Keratinocyte (primary cell): ENCODE measurements around the gene GLT6D1. TPM values are rescaled to one million over a fixed set of nuclear protein-coding genes. Genes with fewer than 3 reads are reported as not detected.
"Not testable (repeated sequence)": the region's sequence is repeated elsewhere in the genome, so short reads cannot be mapped to it uniquely, and the experiment has no call there.

Experiments used
- DNase-seq: peaks from one replicate; pipeline ENCODE4 v3.0.0-alpha.2; 2011; ENCODE audit warnings: low read depth, missing footprints, low spot score
- FAIRE-seq: peaks from 2 replicates; lab custom pipeline; 2011; peaks lifted over from hg19 to GRCh38; lab: Jason Lieb, UNC
- H2AFZ ChIP-seq: 2 replicates; pipeline ENCODE4 v1.6.0; 2012; ENCODE audit warnings: low read length, control low read depth, inconsistent platforms; ENCODE audit not compliant: control insufficient read depth
- H3K27ac ChIP-seq: 2 replicates; pipeline ENCODE4 v1.5.1; 2011; ENCODE audit warnings: low read length; ENCODE audit not compliant: control insufficient read depth, insufficient read depth
- H3K27me3 ChIP-seq: 3 replicates; pipeline ENCODE4 v1.6.0; 2011; ENCODE audit warnings: low read length; ENCODE audit not compliant: control insufficient read depth, insufficient read depth; ENCODE audit errors: extremely low read depth
- H3K36me3 ChIP-seq, 2 experiments: 2 replicates in 1 of 2; 3 replicates in 1 of 2; pipeline ENCODE4 v1.5.1; 2011; ENCODE audit warnings: low read length in 2 of 2, mild to moderate bottlenecking in 1 of 2; ENCODE audit not compliant: control insufficient read depth in 2 of 2, insufficient read depth in 2 of 2; ENCODE audit errors: extremely low read depth in 1 of 2
- H3K4me1 ChIP-seq: 3 replicates; pipeline ENCODE4 v1.5.1; 2011; ENCODE audit warnings: low read length; ENCODE audit not compliant: control insufficient read depth, insufficient read depth; ENCODE audit errors: extremely low read depth
- H3K4me2 ChIP-seq: 3 replicates; pipeline ENCODE4 v1.6.0; 2011; ENCODE audit warnings: low read depth, low read length; ENCODE audit not compliant: control insufficient read depth, insufficient read depth; ENCODE audit errors: extremely low read depth
- H3K4me3 ChIP-seq, 3 experiments: fragments of 200-600 bp in 1 of 3; sonication (generic) in 1 of 3; 2 replicates in 2 of 3; 3 replicates in 1 of 3; pipeline ENCODE4 v1.5.1; 2011 to 2016; ENCODE audit warnings: low read length in 3 of 3, mild to moderate bottlenecking in 3 of 3, control low read depth in 2 of 3, inconsistent platforms in 1 of 3, low read depth in 1 of 3, mixed read lengths in 1 of 3, mixed run types in 1 of 3, moderate library complexity in 1 of 3; ENCODE audit not compliant: control insufficient read depth in 2 of 3, insufficient read depth in 2 of 3; ENCODE audit errors: extremely low read depth in 1 of 3
- H3K79me2 ChIP-seq: 2 replicates; pipeline ENCODE4 v1.6.0; 2012; ENCODE audit warnings: low read length; ENCODE audit not compliant: control insufficient read depth, insufficient read depth
- H3K9ac ChIP-seq: 3 replicates; pipeline ENCODE4 v1.6.0; 2011; ENCODE audit warnings: low read length; ENCODE audit not compliant: control insufficient read depth, insufficient read depth; ENCODE audit errors: extremely low read depth
- H3K9me1 ChIP-seq: 3 replicates; pipeline ENCODE4 v1.6.0; 2011; ENCODE audit warnings: low read length; ENCODE audit not compliant: control insufficient read depth, insufficient read depth; ENCODE audit errors: extremely low read depth
- H3K9me3 ChIP-seq: 2 replicates; pipeline ENCODE4 v1.5.1; 2012; ENCODE audit warnings: low read depth, low read length; ENCODE audit not compliant: control insufficient read depth
- H4K20me1 ChIP-seq: 3 replicates; pipeline ENCODE4 v1.6.0; 2011; ENCODE audit warnings: low read length; ENCODE audit not compliant: control insufficient read depth, insufficient read depth; ENCODE audit errors: extremely low read depth
- CTCF ChIP-seq, 3 experiments: IDR thresholded peaks in 1 of 3; conservative IDR thresholded peaks in 1 of 3; optimal IDR thresholded peaks in 1 of 3; 2 replicates in 2 of 3; 3 replicates in 1 of 3; pipeline versions ENCODE3 to v1.5.1; 2011; ENCODE audit warnings: low read length in 3 of 3, mild to moderate bottlenecking in 3 of 3, moderate library complexity in 2 of 3, control low read depth in 1 of 3, inconsistent platforms in 1 of 3; ENCODE audit not compliant: insufficient read depth in 2 of 3; ENCODE audit errors: extremely low read depth in 1 of 3
- EZH2 ChIP-seq: IDR thresholded peaks from one replicate; pipeline ENCODE4 v1.6.1; 2012; ENCODE audit warnings: inconsistent platforms, mild to moderate bottlenecking, low read length, moderate library complexity
- dilution Hi-C: fragments of 300-500 bp; cut with MboI; formaldehyde crosslinking; loops from one replicate; pipeline ENCODE4 v1.7.0; 2020; ENCODE audit warnings: low sequenced_read_pairs; ENCODE audit not compliant: extremely low pct_ligation_motif_present
- polyA plus RNA-seq, 5 experiments: library from polyadenylated mRNA; depleted of rRNA in 3 of 5; stranded (reverse) in 3 of 5; stranded (forward) in 1 of 5; unstranded in 1 of 5; fragments of >200 nt; gene quantifications; 1 replicate in 1 of 5; 2 replicates in 3 of 5; 3 replicates in 1 of 5; pipeline versions ENCODE4 v1.2.1 to v1.2.3, GENCODE V29; 2011 to 2012; ENCODE audit warnings: missing spikeins in 2 of 5, low read depth in 1 of 5, low replicate concordance in 1 of 5

Gene GLT6D1
- polyA plus RNA-seq, 1 donor (not counting 4 experiments of a cell fraction or from before 2014, with no cell fraction given), result not detected

DNA sequence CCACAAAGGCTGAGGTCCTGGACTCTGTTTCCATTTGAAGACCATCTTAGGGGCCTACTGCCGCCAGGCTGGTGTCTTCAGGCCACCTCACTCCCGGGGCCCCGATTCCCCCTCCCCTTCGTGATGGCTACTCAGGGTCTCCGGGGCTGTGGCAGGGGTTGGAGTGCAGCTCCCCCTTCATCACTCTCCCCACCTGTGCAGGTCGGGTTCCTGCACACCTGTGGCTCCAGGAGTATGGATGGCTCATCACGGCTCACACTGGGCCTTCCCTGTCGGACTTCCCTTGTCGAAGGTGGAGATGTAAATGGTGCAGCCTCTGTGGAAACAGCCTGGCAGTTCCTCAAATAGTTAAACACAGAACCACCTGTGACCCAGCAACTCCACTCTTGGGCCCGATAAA lies 35.6 kb upstream of the GLT6D1 start:
- no peaks in the 10 kb centered on the region for H3K9me3 ChIP-seq
- H3K4me1 ChIP-seq, result no peaks in the 10 kb centered on the region
- no peak overlapping the region for H2AFZ ChIP-seq
- H3K4me3 ChIP-seq, result no peak overlapping the region
- no peaks in the 10 kb centered on the region for H3K9me1 ChIP-seq
- no peak for DNase-seq
- no peaks in the 10 kb centered on the region for H3K36me3 ChIP-seq
- no peak overlapping the region for H3K9ac ChIP-seq
- TF ChIP-seq CTCF (optimal IDR thresholded peaks at IDR 0.05 in 1 of 3, IDR thresholded peaks at IDR 0.05 in 1 of 3, conservative IDR thresholded peaks at IDR 0.05 in 1 of 3; ENCODE audit: extremely low read depth in 1 of 3, insufficient read depth in 2 of 3, low read length in 3 of 3), result no peak
- no peak for TF ChIP-seq EZH2
- dilution Hi-C loops, result no loop called here
- no peak overlapping the region for H3K4me2 ChIP-seq
- H3K79me2 ChIP-seq, result no peaks in the 10 kb centered on the region
- no peaks in the 10 kb centered on the region for H4K20me1 ChIP-seq
- no peaks in the 10 kb centered on the region for H3K27me3 ChIP-seq
- FAIRE-seq, result no peak
- no peak overlapping the region for H3K27ac ChIP-seq

GRCh38 chr9:135673941-135674340 lies 34.6 kb upstream of the GLT6D1 start:
- no peak for FAIRE-seq
- no peak overlapping the region for H3K9ac ChIP-seq
- H4K20me1 ChIP-seq, result no peaks in the 10 kb centered on the region
- H3K9me1 ChIP-seq, result no peaks in the 10 kb centered on the region
- H3K27me3 ChIP-seq, result no peaks in the 10 kb centered on the region
- no peaks in the 10 kb centered on the region for H3K36me3 ChIP-seq
- dilution Hi-C loops, result no loop called here
- H3K9me3 ChIP-seq, result no peaks in the 10 kb centered on the region
- no peaks in the 10 kb centered on the region for H3K79me2 ChIP-seq
- H3K4me1 ChIP-seq, result no peaks in the 10 kb centered on the region
- H3K4me2 ChIP-seq, result no peak overlapping the region
- no peak overlapping the region for H2AFZ ChIP-seq
- no peak overlapping the region for H3K27ac ChIP-seq
- TF ChIP-seq CTCF (optimal IDR thresholded peaks at IDR 0.05 in 1 of 3, IDR thresholded peaks at IDR 0.05 in 1 of 3, conservative IDR thresholded peaks at IDR 0.05 in 1 of 3; ENCODE audit: extremely low read depth in 1 of 3, insufficient read depth in 2 of 3, low read length in 3 of 3) (no peak), EZH2 (no peak)
- no peak for DNase-seq
- no peak overlapping the region for H3K4me3 ChIP-seq

DNA sequence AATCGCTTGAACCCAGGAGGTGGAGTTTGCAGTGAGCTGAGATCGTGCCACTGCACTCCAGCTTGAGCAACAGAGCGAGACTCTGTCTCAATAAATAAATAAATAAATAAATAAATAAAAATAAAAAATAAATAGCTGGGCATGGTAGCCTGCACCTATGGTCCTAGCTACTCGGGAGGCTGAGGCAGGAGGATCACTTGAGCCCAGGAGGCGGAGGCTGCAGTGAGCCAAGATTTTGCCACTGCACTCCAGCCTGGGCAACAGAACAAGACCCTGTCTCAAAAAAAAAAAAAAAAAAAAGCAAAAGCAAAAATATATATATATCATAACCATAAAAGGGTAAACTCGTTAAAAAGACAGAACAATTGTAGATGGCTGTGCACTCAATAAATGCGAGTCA lies 33.4 kb upstream of the GLT6D1 start:
- H3K4me1 ChIP-seq, DNase-seq, H3K4me3 ChIP-seq, FAIRE-seq, dilution Hi-C loops, H3K9me1 ChIP-seq, H3K36me3 ChIP-seq, H3K79me2 ChIP-seq, H3K27ac ChIP-seq, H3K9me3 ChIP-seq, H3K9ac ChIP-seq, H3K27me3 ChIP-seq, H3K4me2 ChIP-seq, H2AFZ ChIP-seq, H4K20me1 ChIP-seq: not testable (repeated sequence)
